GM06990 (cell line): ENCODE measurements around the gene DNAH2.

Source experiments
- DNase-seq: peaks from one replicate; pipeline ENCODE4 v3.0.0-alpha.2; 2011; ENCODE audit not compliant: insufficient read length; ENCODE audit errors: extremely low read depth
- H3K27me3 ChIP-seq: replicated peaks from 2 replicates; pipeline ENCODE4 v1.6.0; 2011; ENCODE audit warnings: low read length; ENCODE audit not compliant: control insufficient read depth, insufficient read depth
- H3K36me3 ChIP-seq: 2 replicates; pipeline ENCODE4 v1.5.1; 2011; ENCODE audit warnings: low read length; ENCODE audit not compliant: control insufficient read depth, insufficient read depth
- H3K4me3 ChIP-seq: replicated peaks from 2 replicates; pipeline ENCODE4 v1.5.1; 2011; ENCODE audit warnings: low read depth, mild to moderate bottlenecking, control low read depth, low read length
- CTCF ChIP-seq: IDR thresholded peaks from 2 replicates; pipeline ENCODE4 v1.5.1; 2011; ENCODE audit warnings: low read length, control low read depth, mild to moderate bottlenecking, inconsistent platforms; ENCODE audit not compliant: insufficient read depth, poor library complexity, severe bottlenecking

The DNAH2 gene

GRCh38 chr17:7748076-7748775 lies 30.7 kb downstream of the DNAH2 start:
- no peak for DNase-seq
- TF ChIP-seq CTCF = no peak
- H3K36me3 ChIP-seq = no peaks in the 10 kb centered on the region
- H3K4me3 ChIP-seq = no peak overlapping the region
- H3K27me3 ChIP-seq = no peaks in the 10 kb centered on the region; the same call in 1 of the 2 replicates

GRCh38 chr17:7750321-7750821 lies 32.8 kb downstream of the DNAH2 start:
- Histone ChIP-seq H3K36me3 (no peaks in the 10 kb centered on the region), H3K27me3 (no peaks in the 10 kb centered on the region; the same call in 1 of the 2 replicates), H3K4me3 (no peak overlapping the region)
- no peak for TF ChIP-seq CTCF
- no peak for DNase-seq

GRCh38 chr17:7754656-7755055 lies 37.1 kb downstream of the DNAH2 start:
- no peak for TF ChIP-seq CTCF
- DNase-seq = no peak
- H3K4me3 ChIP-seq = no peak overlapping the region
- no peaks in the 10 kb centered on the region for H3K36me3 ChIP-seq
- H3K27me3 ChIP-seq = no peaks in the 10 kb centered on the region

GRCh38 chr17:7755095-7755890 lies 37.7 kb downstream of the DNAH2 start:
- no peak for TF ChIP-seq CTCF
- no peak for DNase-seq
- no peaks in the 10 kb centered on the region for H3K36me3 ChIP-seq
- H3K27me3 ChIP-seq = no peaks in the 10 kb centered on the region
- no peak overlapping the region for H3K4me3 ChIP-seq

GRCh38 chr17:7756968-7757367 lies 39.4 kb downstream of the DNAH2 start:
- TF ChIP-seq CTCF = no peak

More at GRCh38 chr17:7756968-7757367, 39.4 kb downstream of the DNAH2 start:
- no peaks in the 10 kb centered on the region for H3K27me3 ChIP-seq
- H3K4me3 ChIP-seq = no peak overlapping the region
- H3K36me3 ChIP-seq = no peaks in the 10 kb centered on the region
- no peak for DNase-seq
